ENCODE results near the gene ARHGEF16. TPM values are rescaled to one million over a fixed set of nuclear protein-coding genes. Genes with fewer than 3 reads are reported as not detected.

The ARHGEF16 gene
- total RNA-seq, 4 donors from 2014 or later: 0.20 to 1.2 (median 0.63) TPM

- intact Hi-C loops (cut with DNase I; ENCODE audit: low total_unique reads): no loop called here
- no peak for TF ChIP-seq CTCF (IDR thresholded peaks at IDR 0.05 in 4 of 5, conservative IDR thresholded peaks at IDR 0.05 in 1 of 5)
- TF ChIP-seq POLR2A (IDR thresholded peaks at IDR 0.05): no peak
- Histone ChIP-seq H3K4me3 (no peak overlapping the region), H3K27ac (no peak overlapping the region), H3K27me3 (peaks cover 0 to 5% (median 0%) of the 10 kb centered on the region in 3 donors), H3K9me3 (no peaks in the 10 kb centered on the region), H3K36me3 (no peaks in the 10 kb centered on the region), H3K4me1 (no peaks in the 10 kb centered on the region)
- DNase-seq (no peak), ATAC-seq (no peak)
- in situ Hi-C loops (cut with MboI; ENCODE audit: low sequenced_read_pairs in 4 of 4): loop anchor here in 2 of 4 donors (10.0 kb wide), 1 partner anchor 145 kb away; the partner anchor contains the start of gene TPRG1L (in 2 of the 2)
Observed at GRCh38 chr1:3479511-3480368, 25.3 kb downstream of the ARHGEF16 start.

GRCh38 chr1:3480369-3480719, 25.9 kb downstream of the ARHGEF16 start:
- Histone ChIP-seq H3K9me3 (no peaks in the 10 kb centered on the region), H3K4me3 (no peak overlapping the region), H3K27me3 (peaks cover 0 to 5% (median 0%) of the 10 kb centered on the region in 3 donors), H3K27ac (no peak overlapping the region), H3K36me3 (no peaks in the 10 kb centered on the region), H3K4me1 (no peaks in the 10 kb centered on the region)
- intact Hi-C loops (cut with DNase I; ENCODE audit: low total_unique reads) (no loop called here), in situ Hi-C loops (cut with MboI; ENCODE audit: low sequenced_read_pairs in 4 of 4) (loop anchor here in 2 of 4 donors (10.0 kb wide), 1 partner anchor 144 kb away; the partner anchor contains the start of gene TPRG1L (in 2 of the 2))
- ATAC-seq: no peak
- TF ChIP-seq POLR2A (IDR thresholded peaks at IDR 0.05) (no peak), CTCF (IDR thresholded peaks at IDR 0.05 in 4 of 5, conservative IDR thresholded peaks at IDR 0.05 in 1 of 5) (no peak)
- DNase-seq: no peak

GRCh38 chr1:3481046-3481445, 26.6 kb downstream of the ARHGEF16 start:
- Histone ChIP-seq H3K4me1 (no peaks in the 10 kb centered on the region), H3K27me3 (peaks cover 0 to 5% (median 0%) of the 10 kb centered on the region in 3 donors), H3K27ac (no peak overlapping the region), H3K9me3 (no peaks in the 10 kb centered on the region), H3K4me3 (no peak overlapping the region), H3K36me3 (no peaks in the 10 kb centered on the region)
- in situ Hi-C loops (cut with MboI; ENCODE audit: low sequenced_read_pairs in 4 of 4): loop anchor here in 2 of 4 donors (10.0 kb wide), 1 partner anchor 144 kb away; the partner anchor contains the start of gene TPRG1L (in 2 of the 2)
- TF ChIP-seq POLR2A (IDR thresholded peaks at IDR 0.05) (no peak), CTCF (IDR thresholded peaks at IDR 0.05 in 4 of 5, conservative IDR thresholded peaks at IDR 0.05 in 1 of 5) (no peak)
- ATAC-seq (no peak), DNase-seq (no peak)
- intact Hi-C loops (cut with DNase I; ENCODE audit: low total_unique reads): no loop called here

GRCh38 chr1:3481836-3482375, 27.4 kb downstream of the ARHGEF16 start:
- TF ChIP-seq POLR2A (IDR thresholded peaks at IDR 0.05): no peak
- TF ChIP-seq CTCF (IDR thresholded peaks at IDR 0.05 in 4 of 5, conservative IDR thresholded peaks at IDR 0.05 in 1 of 5): no peak
- H3K27ac ChIP-seq: no peak overlapping the region
- H3K4me1 ChIP-seq: no peaks in the 10 kb centered on the region
- no peaks in the 10 kb centered on the region for H3K36me3 ChIP-seq
- intact Hi-C loops (cut with DNase I; ENCODE audit: low total_unique reads): no loop called here
- H3K4me3 ChIP-seq: no peak overlapping the region
- in situ Hi-C loops (cut with MboI; ENCODE audit: low sequenced_read_pairs in 4 of 4): loop anchor here in 2 of 4 donors (10.0 kb wide), 1 partner anchor 143 kb away; the partner anchor contains the start of gene TPRG1L (in 2 of the 2)
- DNase-seq (no peak), ATAC-seq (no peak)
- no peaks in the 10 kb centered on the region for H3K9me3 ChIP-seq
- peaks cover 0 to 5% (median 0%) of the 10 kb centered on the region in 3 donors for H3K27me3 ChIP-seq

Measured in gastrocnemius medialis (tissue), 4 donors.